Dermis blood vessel endothelial cell (primary cell): Measurements from ENCODE around the gene OCEL1. TPM values are rescaled to one million over a fixed set of nuclear protein-coding genes. Genes with fewer than 3 reads are reported as not detected.
A peak's percentile ranks its signal among the peaks of the same experiment; 100 is the strongest.

Experiments
- DNase-seq: peaks from one replicate; pipeline ENCODE4 v3.0.0; 2010
- total RNA-seq: library from RNA; depleted of rRNA; stranded (reverse); fragments of >200 nt; gene quantifications from 2 replicates; pipeline ENCODE4 v1.2.3, GENCODE V29; 2014

The OCEL1 gene
- total RNA-seq, 1 donor from 2014 or later: 4.4 TPM

DNA sequence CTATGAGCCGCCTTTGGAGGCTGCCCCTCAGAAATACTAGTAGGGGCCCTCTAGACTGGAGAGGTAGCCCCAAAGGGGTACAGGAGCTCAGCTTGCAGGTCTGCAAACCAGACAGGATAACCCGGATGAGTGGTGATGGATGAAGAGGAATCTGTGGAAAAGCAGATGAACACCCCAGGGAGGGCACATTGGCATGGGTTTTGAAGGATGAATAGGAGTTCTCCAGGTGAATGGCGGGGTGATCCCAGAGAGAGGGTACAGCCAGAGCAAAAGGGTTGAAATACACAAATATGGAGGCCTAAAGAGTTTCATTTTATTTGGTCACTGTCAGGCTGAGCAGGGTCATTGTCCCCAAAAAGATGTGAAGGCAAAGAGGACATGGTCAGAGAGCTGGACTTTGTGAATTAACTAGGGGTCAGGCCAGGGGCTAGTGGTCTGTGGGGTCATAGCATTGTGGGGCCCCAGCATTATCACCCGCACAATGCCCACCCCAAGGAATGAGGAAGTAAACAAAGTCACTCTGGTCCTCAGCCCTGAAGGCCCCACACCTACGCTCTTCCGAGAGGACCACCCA lies 14.9 kb downstream of the OCEL1 start:
- DNase-seq: no peak

DNA sequence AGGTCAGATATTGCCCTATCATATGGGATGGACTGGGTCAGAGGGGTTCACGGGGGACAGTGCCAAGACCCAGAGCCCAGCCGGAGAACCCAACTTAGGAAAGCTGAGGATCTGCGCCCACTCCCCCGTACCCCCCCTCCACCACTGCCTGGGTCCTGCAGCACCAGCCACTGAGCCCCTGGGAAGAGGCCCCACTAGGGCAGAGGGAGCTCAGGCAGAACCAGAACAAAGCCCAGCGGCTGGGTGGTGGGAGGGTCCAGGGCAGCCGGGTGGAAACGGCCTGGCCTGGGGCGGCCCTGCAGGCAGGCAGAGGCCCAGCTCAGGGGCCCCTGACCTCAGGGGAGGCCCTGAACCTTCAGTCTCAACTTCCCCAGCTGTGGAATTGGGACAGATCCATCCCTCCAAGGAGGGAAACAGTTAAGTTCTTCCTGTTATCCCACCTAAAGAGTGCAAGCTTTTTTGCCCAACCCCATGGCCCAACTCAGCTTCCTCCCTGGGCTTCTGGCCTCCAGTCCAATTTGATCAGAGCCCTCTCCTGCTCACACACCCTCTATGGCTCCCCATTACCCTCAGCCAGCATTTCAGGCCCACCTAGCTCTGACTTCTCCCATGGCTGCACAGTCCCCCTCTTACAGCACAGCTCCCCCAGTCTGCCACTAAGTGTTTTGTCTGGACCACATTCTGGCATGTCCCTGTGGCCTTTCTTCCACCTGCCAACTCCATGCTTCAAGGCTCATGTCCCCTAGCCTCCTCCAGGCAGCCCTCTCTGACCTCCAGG lies 16.6 kb downstream of the OCEL1 start:
- DNase-seq: no peak

DNA sequence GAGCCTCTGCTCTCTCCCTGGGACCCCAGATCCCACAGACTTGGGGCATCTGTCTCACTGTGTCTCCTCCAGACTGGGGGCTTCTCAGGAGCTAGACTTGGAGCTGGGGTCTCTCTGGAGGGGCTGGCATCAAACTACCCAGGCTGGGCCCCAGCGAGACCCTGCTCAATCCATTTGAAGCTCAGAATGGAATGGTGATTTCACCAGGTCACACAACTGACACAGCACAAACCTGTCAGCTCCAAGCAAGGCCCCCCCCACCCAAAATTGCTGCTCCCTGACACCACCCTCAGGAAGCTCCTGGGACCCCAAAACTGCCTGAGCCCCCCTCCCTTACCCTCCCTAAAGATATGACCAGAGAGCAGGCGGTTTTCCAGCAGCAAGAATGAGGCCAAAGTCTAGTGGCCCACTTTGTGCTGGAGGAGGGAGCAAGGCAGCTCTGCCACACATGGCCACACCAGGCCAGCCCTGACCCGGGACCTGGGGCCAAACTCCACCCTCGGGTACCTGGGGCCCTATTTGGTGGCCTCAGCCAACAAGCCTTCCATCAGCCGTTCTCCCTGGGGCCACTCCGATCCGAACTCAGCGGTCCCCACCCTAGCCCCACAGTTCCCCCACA lies 17.3 kb downstream of the OCEL1 start:
- no peak for DNase-seq

DNA sequence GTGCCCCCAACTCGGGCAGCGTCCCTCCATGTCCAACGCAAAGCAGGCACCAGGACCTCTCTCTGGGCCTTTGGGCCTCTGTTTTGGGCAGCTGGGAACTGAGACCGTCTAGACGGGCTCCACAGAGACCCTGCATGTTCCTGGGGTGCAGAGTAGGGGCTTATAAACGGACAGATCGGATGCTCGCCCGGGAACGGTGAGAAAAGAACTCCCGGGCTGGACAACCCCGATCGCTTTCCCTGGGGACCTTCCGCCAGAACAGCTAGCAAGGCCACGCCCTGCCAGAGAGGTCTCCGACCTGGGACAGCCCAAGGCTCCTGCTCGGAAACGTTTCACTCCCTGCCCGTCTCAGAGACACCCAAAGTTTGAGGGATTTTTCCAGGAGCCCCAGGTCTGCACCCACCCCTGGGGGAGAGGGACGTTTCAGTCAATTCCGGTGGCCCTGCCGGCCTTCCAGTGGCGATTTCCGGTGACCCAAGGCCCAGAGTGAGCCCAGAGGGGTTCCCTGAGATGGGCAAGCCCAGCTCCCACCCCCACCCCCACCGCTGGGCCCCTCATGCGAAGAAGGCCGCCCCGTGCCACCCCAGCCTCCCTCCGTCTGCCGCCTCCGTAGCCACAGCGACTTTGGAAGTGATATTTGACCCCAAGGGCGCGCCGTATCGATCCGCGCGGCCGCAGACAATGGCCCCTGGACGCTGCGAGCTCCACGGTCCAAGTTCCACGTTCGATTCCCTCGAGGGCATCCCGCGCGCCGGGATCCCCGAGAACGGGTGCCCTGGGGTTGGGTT lies 18.0 kb downstream of the OCEL1 start:
- DNase-seq: peak; percentile 37

DNA sequence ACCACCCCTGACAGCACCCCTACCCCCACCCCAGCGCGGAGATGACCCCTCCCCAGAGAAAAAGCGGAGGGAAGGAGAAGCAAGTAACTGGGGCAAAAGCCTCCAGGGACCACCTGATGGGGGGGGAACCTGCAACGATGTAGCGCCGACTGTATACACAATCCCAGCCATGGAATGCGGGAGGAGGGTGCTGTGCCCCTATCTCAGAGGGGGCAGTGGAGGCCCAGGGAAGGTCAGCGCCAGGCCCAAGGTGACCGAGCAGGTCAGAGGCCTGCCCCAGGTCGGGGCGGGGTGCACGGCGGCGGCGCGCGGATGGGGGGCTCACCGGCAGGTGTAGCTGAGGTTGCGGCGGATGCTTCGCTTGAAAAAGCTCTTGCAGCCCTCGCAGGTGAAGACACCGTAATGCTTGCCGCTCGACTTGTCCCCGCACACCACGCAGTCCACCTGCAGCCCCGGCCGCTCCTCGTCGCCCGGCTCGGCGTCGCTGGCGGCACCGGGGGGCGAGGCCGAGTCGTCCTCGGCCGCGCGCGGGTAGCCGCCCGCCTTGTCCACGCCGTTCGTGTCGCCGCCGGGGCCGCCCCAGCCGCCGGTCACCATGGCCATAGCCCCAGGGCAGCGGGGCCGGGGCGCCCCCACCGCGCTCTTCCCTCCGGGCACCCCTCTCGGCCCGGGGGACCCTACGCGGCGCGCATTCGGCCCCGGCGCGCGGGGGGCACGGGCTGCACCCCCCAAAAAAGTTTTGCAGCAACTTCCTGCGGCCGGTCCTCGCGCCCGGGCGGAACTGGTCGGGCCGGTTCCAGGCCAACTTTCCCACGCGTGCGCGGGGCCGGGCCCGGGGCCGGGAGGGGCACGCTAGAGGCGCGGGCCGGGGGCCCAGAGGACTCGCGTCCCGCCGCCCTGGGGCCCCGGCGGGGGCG lies 18.9 kb downstream of the OCEL1 start:
- no peak for DNase-seq

DNA sequence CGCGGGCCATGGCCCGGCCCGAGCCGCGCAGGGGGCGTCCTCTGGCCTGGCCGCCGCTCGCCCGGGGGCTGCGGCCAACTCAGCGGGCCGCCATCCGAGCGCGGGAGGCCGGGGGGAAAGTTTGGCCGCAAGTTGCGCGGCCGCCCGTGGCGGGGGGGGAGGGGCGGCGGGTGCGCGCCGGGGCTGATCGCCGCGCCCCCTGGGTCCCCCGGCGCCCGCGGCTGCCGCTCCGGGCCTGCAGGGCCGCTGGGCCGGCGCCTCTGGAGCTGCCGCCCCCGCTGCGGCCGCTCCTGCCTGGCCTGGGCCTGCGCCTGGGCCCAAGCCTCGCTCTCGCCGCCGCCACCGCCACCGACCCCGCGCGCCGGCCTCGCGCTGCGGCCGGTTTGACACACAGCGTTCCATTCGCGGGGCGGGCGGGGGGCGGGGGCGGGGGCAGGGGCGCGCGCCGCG lies 19.5 kb downstream of the OCEL1 start, which contains the start of gene NR2F6:
Gene NR2F6 (minus strand): TSS at position 385 of the 450 bp plus-strand sequence. CDS start 699 bp downstream, outside the sequence.
- DNase-seq: no peak

DNA sequence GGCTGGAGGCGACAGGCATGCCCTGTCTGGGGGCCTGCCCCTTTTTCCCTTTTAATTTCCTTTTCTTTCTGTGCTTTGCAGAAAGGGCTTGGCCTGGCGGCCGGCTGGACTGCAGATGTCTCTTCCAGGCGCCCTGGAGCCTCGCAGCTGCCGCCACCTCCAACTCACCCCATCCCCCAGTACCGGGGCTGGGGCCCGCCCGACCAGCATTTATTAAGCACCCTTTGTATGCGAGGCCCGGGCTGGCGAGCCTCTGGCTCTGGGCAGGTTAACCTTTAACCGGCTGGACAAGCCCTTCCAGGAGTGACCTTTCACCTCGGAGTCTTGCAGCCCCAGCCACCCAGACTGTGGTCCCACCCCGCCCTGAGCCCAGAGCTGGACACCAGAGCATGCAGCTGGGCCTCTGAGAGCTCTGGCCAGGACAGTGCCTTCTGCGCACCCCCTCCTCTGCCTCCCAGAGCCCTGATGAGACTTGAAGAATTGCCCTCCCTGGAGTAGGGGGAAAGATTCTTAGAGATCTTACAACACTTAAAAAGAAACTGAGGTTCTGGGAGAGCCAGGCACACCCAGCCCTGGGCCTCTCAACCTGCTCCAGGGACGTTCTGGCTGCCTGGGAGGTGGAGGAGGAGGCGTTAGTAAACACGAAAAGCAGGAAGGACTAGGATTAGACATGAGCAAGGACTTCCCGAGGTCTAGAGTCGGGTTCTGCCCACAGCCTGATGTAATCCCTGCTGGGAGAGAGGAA lies 20.8 kb downstream of the OCEL1 start:
- DNase-seq: peak; percentile 41

DNA sequence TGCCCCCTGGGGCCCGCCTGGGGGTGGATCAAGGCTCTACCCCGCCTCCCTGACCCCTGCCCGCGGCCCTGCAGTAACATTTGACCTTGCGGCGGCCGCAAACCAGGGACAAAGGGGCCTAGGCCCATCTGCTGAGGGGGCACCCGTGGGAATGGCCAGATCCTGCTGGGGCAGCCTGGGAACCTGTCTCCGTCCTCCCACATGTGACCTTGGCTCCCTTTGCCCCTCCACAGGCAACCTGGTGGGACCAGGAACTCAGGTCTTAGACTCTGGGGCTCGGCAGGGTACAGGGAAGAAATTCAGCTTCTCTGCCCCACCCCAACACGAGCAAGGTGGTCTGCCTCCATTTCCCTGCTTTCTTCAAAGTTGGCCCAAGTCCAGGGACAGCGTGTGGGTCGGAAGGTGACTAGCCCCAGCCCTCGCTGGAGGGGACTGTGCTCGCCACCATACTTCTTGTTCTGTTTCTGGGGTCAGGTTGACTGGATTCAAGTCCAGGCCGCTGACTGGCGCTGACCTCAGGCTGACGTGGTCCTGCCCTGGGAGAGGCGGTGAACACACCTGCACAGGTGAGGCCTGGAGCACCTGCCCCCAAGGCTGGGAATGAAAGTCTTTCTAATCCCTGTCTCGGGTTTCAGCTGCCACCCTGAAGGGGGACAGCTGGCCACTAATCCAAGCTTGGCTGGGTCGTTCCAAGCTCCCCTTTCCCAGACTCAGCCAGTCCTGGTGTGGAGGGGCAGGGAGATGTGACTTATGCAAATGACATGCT lies 22.2 kb downstream of the OCEL1 start:
- DNase-seq: no peak

DNA sequence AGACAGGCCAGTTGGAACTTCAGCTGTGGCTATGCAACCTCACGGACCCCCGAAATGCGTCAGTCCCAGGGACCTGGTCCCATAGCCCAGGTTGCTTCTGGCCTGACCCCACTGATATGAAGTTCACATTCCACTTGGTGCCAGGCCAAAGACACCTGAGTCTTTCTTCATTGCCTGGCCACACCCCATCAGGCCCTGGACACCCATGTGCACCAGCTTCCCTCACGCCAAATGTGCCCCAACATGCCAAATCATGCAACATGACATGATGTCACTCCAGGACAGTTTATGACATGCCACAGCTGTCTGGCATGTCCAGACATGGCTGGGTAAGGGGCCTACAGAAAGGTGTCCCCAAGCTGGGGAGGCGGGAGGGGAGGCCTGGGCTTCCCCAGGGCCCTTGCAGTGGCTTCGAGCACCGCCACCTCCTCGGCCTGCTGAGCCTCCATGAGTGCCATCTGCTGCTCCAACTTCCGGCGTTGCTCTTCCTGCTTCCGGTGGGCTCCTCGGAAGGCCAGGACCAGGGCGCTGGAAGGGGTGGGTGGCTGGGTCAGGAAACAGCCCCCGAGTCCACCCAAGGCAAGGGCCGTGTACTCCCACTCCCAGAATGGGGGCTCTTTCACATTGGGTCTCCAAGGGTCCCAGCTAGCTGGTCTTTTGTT lies 24.0 kb downstream of the OCEL1 start:
- DNase-seq: no peak

DNA sequence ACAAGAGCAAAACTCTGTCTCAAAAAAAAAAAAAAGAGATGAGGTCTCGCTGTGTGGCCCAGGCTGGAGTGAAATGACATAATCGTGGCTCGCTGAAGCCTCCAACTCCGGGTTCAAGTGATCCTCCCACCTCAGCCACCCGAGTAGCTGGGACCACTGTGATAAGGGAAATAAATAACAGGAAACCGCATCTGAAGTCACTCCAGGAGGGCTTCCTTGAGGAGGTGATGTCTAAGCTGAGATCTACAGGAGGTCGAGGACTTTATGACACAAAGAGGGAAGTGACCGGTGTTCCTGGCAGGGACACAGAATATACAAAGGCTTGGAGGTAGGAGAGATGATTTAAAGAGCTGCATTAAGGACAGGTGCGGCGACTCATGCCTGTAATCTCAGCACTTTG lies 28.6 kb downstream of the OCEL1 start:
- DNase-seq: no peak

DNA sequence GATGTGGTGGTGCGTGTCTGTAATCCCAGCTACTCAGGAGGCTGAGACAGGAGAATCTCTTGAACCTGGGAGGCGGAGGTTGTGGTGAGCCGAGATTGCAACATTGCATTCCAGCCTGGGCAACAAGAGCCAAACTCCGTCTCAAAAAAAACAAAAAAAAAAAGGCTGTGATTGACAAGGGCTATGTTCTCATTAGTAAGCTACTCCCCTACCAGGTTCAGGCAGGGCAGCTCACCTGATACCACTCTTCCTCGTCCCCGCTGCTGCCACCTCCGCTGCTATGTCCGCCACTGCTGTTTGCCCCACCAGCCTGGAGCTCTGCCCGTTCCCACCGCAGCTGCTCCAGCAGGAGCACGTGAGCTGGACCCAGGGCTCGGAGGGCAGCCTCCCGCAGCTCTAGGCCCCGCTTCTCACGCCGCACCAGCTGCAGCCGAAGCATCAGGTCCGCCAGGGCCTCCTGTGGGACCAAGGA lies 29.2 kb downstream of the OCEL1 start:
- no peak for DNase-seq

DNA sequence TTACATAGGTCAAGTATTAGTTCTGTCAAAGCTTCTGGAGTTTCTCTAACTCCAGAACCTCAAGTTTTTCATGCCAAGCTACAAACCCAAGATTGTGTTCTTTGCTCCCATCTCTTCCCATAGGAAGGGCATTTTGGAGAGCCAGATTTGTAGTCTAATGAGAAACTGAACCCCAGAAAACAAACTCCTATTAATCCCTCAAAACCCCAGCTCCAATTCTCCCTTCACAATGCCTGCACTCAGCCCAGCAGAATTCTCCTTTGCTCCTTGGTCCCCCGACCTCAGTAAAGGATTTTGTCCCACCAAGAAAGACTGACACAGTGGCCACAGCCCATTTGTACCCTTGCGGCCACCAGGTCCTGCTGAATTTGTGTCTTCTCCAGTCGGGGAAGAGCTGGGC lies 30.1 kb downstream of the OCEL1 start:
- DNase-seq: no peak

DNA sequence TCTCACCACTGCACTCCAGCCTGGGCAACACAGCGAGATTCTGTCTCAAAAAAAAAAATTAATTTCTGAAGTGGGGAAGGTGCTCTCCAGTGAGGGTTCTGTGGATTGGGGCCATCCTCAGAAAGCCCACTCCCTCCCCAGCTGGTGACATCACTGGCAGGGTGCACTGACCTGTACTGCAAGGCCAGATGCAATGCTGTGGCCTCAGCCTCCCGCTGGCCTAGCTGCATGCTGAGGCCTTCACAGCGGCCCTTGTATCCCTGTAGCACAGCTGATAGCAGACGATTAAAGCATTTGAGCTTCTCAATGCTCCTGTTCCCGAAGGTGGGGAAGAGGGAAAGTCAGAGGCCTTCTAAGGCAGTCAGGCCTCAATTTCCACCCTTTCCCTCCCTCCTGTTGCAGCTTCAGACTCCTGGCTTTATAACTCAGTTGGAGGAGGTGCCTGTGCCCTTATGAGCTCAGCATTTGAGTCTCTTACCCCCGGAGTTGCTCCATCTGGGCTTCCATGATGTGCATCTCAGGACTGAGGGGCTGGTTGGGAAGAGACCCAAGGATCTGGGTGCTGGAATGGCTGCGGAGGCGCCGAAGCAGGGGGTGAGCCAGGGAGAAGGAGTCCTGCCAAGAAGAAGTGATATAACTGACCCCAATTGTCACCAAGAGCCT lies 33.2 kb downstream of the OCEL1 start:
- no peak for DNase-seq

DNA sequence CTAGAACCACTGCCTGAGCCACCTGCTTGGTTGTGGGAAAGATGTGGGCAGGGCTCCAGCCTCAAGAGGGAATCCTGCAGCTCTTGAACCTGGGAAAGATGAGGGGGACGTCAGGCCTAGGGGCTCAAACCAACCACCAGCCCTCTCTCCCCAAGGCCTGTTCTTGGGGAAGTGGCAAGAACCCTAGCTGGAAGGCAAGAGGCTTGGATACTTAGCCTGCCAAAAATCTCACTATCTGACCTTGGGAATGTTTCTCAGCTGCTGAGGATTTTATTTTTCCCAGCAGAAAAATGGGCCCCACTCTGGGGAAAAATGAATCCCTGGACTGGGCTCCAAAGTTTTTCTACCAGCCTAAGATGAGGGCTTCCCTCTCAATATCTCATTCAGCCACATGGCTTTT lies 33.9 kb downstream of the OCEL1 start:
- no peak for DNase-seq

DNA sequence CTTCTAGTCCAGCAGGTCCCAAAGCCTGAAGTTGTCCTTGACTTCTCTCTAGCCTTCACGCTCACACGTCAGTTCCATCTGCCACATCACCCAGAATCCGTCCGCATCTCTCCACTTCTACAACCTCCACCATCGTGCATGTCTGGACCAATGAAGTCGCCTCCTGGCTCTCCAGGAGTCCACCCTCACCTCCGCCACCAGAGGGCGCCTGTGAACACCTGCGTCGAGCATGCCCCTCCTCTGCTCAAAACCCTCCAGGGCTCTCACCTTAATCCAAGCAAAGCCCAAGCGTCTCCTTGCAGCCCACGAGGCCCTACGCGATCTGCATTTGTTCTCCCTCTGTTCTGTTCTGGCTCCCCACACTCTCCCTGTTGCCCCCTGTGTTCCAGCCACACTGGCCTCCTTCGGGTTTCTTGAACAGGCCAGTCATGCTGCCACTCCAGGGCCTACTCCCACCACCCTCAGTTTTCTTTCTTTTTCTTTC lies 34.9 kb downstream of the OCEL1 start:
- DNase-seq: peak; percentile 92

DNA sequence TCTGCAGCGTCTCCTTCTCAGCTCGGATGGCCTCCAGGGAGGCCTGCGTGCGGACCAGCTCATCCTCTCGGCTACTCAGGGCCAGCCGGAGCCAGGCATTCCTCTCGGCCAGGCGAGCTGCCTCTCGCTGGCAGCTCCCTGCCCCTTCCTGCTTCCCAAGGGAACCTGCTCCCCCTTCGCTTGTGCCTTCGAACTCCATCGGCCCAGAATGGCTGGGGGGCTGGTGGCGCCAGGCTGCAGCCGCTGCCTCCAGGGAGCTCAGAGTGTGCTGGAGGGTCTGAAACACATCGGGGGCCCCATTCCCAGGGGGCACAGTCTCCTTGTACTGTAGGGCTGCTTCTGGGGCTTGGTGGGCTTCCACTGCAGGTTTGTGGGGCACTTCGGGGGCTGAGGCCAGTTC lies 36.5 kb downstream of the OCEL1 start:
- DNase-seq: no peak

DNA sequence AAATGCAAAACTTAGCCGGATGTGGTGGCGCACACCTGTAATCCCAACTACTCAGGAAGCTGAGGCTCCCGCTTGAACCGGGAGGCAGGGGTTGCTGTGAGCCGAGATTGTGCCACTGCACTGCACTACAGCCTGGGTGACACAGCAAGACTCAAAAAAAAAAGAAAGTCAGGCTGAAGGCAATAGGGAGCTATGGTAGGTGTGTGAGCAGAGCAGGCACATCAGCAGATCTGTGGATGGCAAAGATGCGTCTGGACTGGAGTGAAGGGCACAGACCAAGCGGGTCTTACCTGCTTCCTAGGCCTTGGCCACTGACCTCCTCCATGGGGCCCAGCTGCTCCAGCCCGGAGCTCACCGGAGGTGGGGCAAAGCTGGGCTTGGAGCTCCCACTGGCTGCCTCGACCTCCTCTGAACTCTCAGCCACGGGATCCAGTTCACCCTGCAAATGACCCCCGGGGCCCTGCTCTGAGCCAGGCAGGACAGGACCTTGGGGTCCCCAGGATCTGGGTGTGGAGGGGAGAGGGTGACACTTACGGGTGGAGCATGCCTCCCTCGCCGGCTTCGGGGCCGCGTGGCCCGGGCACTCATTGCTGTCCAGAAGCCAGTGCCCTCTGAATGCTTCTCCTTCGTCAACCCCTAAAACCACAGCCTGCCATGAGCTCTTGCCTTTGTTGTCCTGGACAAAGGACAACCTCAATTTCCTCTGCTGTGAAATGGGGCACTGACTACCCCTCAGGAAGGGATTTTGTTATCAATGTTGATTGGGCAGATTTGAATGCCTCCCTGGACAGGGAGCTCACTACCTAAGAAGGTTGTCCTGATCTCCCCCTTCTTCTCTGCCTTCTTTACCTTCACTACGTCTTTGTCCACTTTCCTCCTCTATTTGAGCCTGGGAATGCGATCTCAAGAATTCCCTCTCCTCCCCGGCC lies 38.0 kb downstream of the OCEL1 start:
- no peak for DNase-seq

DNA sequence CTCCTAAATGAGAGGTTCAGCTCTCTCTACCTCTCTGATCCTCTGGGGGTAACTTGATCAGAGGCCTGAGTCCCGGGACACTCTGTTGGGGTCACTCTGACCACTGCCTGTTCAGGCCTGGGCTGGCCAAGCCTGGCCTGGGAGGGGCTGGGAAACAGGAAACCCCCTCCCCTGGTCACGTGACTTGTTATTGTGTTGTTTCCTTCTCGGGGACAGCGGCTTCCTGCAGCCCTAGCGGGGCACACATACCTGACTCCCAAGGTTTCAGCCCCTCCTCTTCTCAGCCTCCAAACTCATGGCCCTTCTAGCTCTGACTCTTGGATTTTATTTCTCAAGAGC lies 38.6 kb downstream of the OCEL1 start, which contains the start of gene USHBP1:
Gene USHBP1 (minus strand): TSS at position 105 of the 339 bp plus-strand sequence. CDS start 446 bp downstream, outside the sequence.
- peak; percentile 91 for DNase-seq
